Measurements from ENCODE around the gene TMEM269.

TMEM269 gene

GRCh38 chr1:42822800-42823392 is 38.1 kb downstream of the TMEM269 start:
- no peak for DNase-seq (ENCODE audit: low spot score)

- DNase-seq (ENCODE audit: low spot score), result no peak
Observed at GRCh38 chr1:42824481-42825035, 39.8 kb downstream of the TMEM269 start.

- DNase-seq (ENCODE audit: low spot score), result no peak
Observed at GRCh38 chr1:42825036-42825851, 40.5 kb downstream of the TMEM269 start.

- DNase-seq (ENCODE audit: low spot score), result no peak
Observed at GRCh38 chr1:42830631-42831030, 45.8 kb downstream of the TMEM269 start.

- DNase-seq (ENCODE audit: low spot score), result no peak
Observed at GRCh38 chr1:42831273-42831672, 46.5 kb downstream of the TMEM269 start.

GRCh38 chr1:42832641-42833240 is 48.0 kb downstream of the TMEM269 start:
- DNase-seq (ENCODE audit: low spot score), result no peak

- no peak for DNase-seq (ENCODE audit: low spot score)
Observed at GRCh38 chr1:42833981-42834380, 49.2 kb downstream of the TMEM269 start.

- no peak for DNase-seq (ENCODE audit: low spot score)
Observed at GRCh38 chr1:42834803-42835202, 50.0 kb downstream of the TMEM269 start.

- no peak for DNase-seq (ENCODE audit: low spot score)
Observed at GRCh38 chr1:42835422-42835821, 50.6 kb downstream of the TMEM269 start.

GRCh38 chr1:42837709-42838108 is 52.9 kb downstream of the TMEM269 start:
- DNase-seq (ENCODE audit: low spot score), result no peak

- DNase-seq (ENCODE audit: low spot score), result no peak
Observed at GRCh38 chr1:42838482-42839190, 53.8 kb downstream of the TMEM269 start.

GRCh38 chr1:42841010-42841409 is 56.2 kb downstream of the TMEM269 start:
- no peak for DNase-seq (ENCODE audit: low spot score)

GRCh38 chr1:42841440-42842147 is 56.8 kb downstream of the TMEM269 start:
- DNase-seq (ENCODE audit: low spot score), result no peak

- DNase-seq (ENCODE audit: low spot score), result no peak
Observed at GRCh38 chr1:42844592-42845140, 59.9 kb downstream of the TMEM269 start.

GRCh38 chr1:42845193-42845592 is 60.4 kb downstream of the TMEM269 start:
- no peak for DNase-seq (ENCODE audit: low spot score)

GRCh38 chr1:42845866-42846256 is 61.1 kb downstream of the TMEM269 start:
- no peak for DNase-seq (ENCODE audit: low spot score)

GRCh38 chr1:42846257-42847110 is 61.7 kb downstream of the TMEM269 start, which contains the start of gene ZNF691:
Gene ZNF691 (plus strand): TSS chr1:42846613. CDS start chr1:42849659, 3,046 bp downstream.
- DNase-seq (ENCODE audit: low spot score), result peak; percentile 92

GRCh38 chr1:42847111-42847595 is 62.4 kb downstream of the TMEM269 start:
- no peak for DNase-seq (ENCODE audit: low spot score)

- DNase-seq (ENCODE audit: low spot score), result no peak
Observed at GRCh38 chr1:42847721-42848460, 63.1 kb downstream of the TMEM269 start.

All from ecto neural progenitor cell (in vitro differentiated cells).